NCI-H187 (cell line): ENCODE results near the gene GNB3.
A peak's percentile ranks its signal among the peaks of the same experiment; 100 is the strongest.

ENCODE experiments used
- DNase-seq, 2 experiments: peaks; one replicate each; lab custom pipeline; 2025; lab: John Stamatoyannopoulos, UW

The GNB3 gene

DNA sequence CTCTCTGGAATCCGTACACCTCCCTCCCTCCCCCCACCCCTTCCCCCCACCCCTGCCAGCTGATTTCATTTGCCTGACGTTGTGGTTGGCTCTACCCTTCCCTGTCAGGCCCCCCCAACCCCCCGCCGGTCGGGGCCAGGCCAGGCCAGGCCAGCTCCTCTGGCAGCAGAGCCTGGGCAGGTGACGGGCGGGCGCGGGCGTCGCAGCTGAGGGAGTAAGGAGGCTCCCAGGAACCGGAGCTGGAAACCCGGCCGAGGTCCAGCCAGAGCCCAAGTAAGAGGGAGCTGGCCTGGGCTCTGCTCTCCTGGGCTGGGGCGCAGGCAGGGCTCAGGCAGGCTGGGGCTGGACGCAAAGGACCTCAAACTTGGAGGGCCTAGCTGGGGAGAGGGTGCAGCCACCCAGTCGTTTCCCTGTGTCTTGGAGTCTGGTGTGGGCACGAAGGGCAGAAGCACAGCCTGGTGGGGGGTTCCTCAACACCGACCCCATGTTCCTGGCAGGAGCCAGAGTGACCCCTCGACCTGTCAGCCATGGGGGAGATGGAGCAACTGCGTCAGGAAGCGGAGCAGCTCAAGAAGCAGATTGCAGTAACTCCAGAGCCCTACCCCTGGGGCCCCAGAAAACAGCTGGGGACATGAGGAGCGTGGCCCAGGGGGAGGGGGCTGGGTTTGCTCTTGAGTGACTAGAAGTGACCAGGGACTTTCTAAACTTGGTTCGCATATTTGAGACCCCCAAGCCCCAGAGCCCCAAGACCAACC, at the start of gene GNB3:
TSS of gene GNB3 (plus strand) at position 165 of the 755 bp plus-strand sequence. CDS start at position 528, 363 bp downstream.
- no peak for DNase-seq

DNA sequence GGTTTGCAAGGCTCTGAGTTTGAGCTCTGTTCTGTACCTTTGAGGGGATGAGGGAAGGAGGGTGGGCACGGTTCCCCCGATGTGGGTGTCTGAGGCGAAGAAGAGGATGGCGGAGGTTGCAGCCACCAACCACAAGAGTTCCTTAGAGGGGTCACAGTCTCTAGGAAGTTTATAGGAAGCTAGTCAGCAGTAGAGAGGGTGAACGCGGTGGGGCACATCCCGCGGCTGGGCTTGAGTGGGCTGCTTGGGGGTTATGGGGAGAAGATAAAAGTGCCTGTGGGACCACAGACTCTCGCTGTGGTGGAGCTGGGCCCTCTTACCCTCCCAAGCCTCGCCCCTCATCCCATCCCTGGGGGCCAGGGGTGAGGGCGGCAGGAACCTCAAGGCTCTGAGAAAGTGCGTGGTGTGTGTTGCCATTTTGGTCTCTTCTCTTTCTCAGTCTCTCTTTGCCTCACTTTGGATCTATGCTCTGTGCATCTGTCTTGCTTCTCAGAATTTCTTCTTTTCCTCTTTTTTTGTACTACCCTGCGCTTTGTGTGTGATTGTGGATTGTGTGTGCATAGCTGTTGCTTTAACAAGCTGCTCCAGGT, 48.7 kb upstream of the GNB3 start:
- no peak for DNase-seq

DNA sequence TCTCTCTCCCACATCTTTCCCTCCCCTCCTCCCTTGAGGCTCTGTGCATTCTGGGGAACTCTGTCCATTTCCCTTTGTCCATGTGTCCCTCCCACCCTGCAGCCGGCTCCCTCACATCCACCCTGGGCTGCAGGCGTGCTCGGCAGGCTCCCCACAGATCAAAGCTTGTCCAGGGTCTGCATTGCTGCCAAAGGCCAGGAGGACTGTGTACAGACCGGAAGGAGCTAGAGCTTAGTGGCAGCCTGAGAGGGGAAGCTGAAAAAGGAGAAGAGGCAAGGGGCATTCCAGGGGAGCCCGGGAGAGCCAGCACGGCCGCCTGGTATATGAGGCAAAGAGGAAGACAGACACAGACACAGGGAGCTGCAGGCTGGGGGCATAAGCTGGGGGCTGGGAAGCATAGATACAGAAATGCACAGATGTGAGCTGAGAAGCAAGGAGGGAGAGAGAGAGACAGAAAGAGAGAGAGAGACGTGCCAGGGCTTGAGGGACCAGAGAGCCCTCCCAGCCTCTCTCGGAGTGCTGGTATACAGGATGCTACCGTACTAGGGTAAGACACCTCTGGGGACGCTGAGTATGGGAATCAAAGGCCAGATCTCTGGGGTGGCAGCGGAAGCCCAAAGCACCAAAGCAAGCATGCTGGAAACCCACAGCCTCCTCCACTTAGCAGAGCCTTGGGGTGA, 48.1 kb upstream of the GNB3 start:
- DNase-seq = no peak

DNA sequence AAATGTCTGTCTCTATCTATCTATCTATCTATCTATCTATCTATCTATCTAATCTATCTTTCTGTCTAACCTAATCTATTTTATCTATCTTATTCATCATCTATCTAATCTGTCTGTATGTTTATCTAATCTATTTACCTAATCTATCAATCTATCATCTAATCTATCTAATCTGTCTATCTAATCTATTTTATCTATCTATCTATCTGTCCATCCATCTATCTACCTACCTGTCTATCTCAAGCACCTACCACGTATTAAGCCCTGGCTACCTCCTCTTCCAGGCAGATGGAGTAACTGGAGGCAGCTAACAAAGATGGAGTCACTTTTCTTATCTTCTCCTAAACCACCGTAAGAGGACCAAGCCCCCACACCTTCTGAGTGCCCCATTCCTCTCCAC, 45.6 kb upstream of the GNB3 start:
- DNase-seq = no peak

- DNase-seq = no peak
These were observed 44.1 kb upstream of the GNB3 start for GRCh38 chr12:6796576-6796975.

DNA sequence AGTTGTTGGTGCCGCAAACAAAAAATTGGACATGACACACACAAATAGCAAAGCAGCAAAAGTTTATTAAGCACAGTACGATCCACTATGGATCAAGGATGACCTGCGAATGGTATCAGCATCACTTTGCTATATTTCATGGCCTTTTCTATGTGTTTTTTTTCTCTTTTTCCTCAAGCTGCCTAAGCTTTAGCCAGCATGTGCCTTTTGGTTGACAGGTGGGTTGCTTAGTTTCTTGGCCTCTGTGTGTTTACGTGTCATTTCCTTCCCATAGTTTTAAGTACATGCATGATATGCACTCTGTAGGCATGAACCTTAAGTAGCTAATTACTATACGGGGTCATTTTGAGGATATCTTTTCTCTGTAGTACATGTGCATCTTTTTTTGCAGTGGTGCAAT, 41.6 kb upstream of the GNB3 start:
- DNase-seq = no peak

- DNase-seq = no peak
These were observed 33.6 kb upstream of the GNB3 start for GRCh38 chr12:6807170-6807569.

GRCh38 chr12:6809056-6809455, 31.7 kb upstream of the GNB3 start:
- DNase-seq = no peak

- DNase-seq = no peak
These were observed 30.0 kb upstream of the GNB3 start for GRCh38 chr12:6810758-6811157.

DNA sequence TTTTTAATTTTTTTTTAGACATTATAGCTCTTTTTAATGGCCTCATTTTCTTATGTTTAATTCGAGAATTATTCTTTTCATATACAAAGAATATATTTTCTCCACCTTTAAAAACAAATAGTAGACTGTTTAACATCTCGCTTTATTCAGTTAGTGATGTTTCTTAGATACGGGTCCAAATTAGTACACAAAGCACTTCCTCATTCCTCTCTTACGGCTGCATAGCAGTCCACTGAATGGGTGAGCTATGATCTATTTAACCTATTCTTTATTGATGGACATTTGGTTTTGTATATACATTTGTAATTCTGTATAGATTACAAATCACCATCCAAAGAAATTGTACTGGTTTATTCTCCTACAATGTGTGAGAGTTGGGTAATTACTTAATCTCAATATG, 27.4 kb upstream of the GNB3 start:
- no peak for DNase-seq

DNA sequence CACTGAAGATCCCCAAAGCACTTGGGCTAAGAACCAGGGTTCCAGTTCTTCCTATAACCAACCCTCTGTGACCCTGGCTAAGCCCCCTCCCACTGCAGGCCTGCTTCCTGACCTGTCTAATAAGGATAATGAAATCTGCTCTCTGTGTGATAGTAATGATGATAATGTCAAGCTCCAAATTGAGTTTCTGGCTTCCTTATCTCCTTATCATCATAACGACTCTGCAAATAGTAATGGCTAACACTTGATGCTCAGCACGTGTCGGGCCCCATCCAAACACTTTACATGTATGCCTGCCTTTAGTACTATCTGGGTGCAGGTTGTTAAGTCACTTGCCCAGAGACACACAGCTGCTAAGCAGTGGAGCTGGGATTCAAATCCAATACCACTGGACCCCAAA, 24.1 kb upstream of the GNB3 start:
- no peak for DNase-seq

DNA sequence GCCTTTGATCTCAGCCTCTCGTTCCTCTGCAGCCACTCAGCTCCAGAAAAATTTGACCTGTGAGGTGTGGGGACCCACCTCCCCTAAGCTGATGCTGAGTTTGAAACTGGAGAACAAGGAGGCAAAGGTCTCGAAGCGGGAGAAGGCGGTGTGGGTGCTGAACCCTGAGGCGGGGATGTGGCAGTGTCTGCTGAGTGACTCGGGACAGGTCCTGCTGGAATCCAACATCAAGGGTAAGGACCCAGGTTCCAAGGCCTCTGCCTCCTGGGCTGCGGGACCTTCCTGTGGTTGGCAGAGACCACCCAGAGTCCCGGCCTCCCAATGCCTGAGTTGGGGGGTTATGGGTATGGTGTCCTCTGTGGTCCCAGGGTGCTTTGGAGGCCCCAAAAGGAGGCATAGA, 23.6 kb upstream of the GNB3 start:
- no peak for DNase-seq

- no peak for DNase-seq
These were observed 23.0 kb upstream of the GNB3 start for GRCh38 chr12:6817662-6818157.

- no peak for DNase-seq
These were observed 22.5 kb upstream of the GNB3 start for GRCh38 chr12:6818222-6818621.

DNA sequence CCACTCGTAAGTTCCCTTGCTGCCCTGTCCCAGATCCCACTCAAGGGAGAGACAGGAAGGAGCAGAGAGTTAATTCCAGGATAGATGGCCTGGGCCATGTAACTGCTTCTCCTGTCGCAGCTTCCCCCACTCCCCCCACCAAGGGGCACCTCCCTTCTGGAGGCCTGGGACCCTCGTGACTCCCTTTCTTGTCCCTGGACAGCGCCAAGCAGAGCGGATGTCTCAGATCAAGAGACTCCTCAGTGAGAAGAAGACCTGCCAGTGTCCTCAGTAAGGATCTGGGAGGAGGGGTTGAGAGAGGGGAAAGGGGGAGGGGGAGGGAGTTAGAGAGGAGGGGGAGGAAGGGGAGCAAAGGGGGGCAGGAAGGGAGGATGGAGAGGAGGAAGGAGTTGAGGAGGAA, 22.1 kb upstream of the GNB3 start:
- no peak for DNase-seq

GRCh38 chr12:6819106-6820030, 21.4 kb upstream of the GNB3 start:
- DNase-seq = no peak

DNA sequence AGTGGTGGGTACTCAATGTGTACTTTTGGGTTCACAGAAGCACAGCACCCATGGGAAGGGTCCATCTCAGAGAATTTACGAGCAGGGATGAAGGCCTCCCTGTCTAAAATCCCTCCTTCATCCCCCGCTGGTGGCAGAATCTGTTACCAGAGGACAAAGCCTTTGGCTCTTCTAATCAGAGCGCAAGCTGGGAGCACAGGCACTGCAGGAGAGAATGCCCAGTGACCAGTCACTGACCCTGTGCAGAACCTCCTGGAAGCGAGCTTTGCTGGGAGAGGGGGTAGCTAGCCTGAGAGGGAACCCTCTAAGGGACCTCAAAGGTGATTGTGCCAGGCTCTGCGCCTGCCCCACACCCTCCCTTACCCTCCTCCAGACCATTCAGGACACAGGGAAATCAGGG, 20.6 kb upstream of the GNB3 start:
- no peak for DNase-seq

GRCh38 chr12:6821591-6822425, 18.9 kb upstream of the GNB3 start, which contains the start of gene GPR162:
GPR162 (plus strand) TSS chr12:6821821; CDS start chr12:6823899, 2,078 bp downstream.
- DNase-seq = peak; percentile 39 to 65

DNA sequence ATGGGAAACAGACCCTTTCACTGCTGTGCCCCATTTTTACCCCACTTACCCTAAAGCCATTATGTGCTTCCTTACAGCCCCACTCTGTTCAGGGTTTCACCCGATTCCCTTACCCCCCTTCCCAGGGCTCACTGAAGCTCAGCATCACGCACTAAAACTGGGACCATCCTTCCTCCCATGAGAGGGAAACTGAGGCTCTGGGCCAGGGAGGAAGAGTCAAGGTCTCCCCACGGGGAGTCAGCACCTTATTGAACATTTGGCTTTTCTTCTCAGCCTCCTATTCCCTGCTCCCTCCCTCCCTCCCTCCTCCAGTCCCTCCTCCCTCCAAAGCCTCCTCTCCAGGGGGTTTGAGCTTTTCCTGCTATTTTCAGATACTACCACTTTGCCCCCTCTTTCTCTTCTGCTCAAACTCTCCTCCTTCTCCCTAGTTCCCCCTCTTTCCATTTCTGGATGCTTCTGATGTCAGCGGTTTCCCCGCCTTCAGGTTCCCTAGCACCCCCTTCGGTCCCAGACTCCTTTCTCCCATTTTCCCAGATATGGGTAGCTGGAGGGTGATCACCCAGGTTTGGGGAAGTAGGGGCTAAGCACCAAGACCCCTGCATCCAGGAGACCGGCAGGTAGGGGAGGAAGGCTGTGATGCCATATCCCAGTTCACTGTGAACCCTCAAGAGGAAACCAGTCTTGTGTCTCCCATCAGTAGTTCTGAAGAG, 18.1 kb upstream of the GNB3 start:
- DNase-seq = no peak
